NCI-H82 treated with DMSO at 0.1 percent for 48 hours (cell line): ENCODE data around the gene CFAP97D1.

Source experiments
- DNase-seq: peaks from one replicate; lab custom pipeline; 2025; ENCODE audit not compliant: unreplicated experiment; lab: John Stamatoyannopoulos, UW

Gene CFAP97D1

DNA sequence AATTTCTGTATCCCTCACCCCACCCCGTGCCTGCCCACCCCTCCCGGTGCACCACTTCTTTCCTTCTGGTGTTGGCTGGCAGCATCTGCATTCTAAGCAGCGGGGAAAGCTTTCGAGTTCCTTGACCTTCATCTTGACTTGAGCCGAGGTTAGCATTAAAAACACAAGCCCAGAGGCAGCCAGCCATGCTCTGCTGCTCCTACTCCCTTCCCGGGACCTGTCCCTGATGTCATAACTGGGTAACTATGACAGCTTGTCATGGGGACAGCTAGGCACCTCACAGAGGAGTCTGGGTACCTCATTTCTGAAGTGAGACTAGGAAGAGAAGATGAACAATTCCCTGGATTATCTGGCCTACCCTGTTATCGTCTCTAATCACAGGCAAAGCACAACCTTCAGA is at the start of gene CFAP97D1:
CFAP97D1 (plus strand) TSS at position 301 of the 400 bp plus-strand sequence; CDS start at position 329, 28 bp downstream.
- DNase-seq, result no peak

DNA sequence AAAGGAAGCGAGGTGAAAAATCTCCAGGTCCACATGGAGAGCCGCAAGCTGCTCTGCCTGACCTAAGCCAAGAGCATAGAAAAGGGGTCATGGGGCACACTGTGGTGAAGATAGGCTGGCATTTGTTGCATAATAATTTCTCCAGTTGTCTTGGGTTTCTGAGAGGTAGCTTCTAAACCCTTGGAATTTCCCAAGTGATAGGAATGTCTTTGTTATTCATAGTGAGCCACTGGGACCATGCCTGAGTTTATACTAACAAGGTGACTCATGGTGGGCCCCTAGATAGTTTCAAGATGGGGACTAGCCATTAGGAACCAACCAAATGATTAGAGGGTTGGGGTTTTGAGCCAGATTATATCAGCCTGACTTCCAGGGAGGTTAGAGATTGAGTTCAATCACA is 47.3 kb upstream of the CFAP97D1 start:
- DNase-seq, result no peak

DNA sequence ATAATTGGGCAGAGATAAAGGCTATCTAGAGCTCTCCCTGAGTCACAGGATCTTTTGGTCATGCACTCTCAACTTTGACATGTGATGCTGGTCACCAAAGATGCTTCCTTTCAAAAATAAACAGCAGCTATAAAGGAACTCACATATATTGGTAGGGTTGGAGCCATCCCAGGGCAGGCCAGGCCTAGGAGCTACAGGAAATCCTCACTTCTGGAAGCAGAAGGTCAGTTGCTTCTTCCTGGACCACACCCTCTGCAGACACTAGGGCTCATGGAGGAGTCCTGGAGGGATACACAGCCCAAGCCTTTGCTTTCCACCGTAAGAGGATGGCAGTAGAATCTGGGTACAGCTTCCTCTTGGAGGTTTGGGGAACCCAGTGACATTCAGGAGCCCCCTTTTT is 46.3 kb upstream of the CFAP97D1 start:
- DNase-seq, result no peak

DNA sequence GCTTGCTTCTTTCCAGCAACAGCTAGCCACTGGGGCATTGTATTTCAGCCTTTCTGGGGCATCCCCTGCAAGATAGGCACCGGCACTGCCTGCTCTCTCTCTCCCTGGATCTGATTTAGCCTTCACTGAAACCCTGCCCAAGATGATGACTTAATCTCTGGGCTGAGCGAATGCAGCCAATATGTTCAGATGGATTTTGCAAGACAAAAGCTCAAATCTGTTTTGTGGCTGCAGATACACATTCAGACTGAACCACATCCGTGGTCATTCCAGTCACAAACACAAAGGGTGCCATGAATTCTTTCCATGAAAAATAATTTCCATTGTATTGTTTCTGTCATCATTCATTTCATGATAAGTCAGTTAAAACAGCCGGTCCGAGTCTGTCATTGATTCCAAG is 45.9 kb upstream of the CFAP97D1 start:
- no peak for DNase-seq

DNA sequence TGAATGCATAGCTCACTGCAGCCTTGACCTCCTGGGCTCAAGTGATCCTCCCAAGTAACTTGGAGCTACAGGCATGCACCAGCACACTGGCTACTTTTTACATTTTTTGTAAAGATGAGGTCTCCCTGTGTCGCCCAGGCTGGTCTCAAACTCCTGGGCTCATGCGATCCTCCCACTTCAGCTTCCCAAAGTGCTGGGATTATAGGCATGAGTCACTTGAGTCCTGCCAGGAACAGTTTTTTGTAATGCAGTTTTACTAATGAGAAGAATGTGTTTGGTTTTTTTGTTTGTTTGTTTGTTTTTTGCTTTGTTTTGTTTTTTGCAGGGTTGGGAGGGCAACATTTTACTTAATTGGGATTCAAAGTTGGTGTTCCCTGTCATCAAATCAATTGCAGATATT is 43.8 kb upstream of the CFAP97D1 start:
- no peak for DNase-seq

DNA sequence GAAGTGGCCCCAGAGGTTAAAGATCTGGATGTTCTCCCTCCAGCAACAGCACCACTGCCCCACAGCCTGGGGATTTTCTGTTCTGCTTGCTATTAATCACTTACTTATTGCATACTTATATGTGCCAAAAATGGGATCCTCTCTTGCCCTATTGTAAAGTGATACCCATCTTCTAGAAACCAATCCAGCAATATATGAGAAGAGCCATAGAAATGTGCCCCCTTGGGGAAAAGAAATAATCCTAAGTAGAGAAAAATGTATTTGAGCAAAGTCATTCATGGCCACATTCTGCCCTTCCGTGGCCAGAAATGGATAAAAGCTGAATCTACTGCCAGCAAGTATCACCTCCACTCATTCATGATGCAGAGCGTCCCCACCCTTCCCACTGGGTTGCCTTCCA is 42.5 kb upstream of the CFAP97D1 start:
- DNase-seq, result no peak

DNA sequence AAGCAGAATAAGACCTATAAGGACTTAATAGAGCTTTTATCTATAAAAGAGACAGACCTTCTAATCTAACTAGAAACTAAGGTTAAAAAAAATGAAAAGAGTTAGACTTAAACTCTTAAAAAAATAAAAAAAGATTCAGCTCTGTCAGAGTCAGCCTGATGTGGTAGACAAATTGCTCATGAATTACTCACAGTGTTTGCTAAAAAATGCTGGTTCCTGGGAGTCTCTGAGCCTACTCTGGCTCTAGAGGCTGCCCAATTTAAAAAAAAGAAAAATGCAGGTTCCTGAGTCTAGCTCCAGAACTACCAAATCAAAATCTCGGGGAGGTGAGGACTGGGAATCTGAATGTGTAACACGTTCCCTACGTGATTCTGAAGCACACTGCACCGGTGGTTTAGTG is 39.7 kb upstream of the CFAP97D1 start:
- no peak for DNase-seq

DNA sequence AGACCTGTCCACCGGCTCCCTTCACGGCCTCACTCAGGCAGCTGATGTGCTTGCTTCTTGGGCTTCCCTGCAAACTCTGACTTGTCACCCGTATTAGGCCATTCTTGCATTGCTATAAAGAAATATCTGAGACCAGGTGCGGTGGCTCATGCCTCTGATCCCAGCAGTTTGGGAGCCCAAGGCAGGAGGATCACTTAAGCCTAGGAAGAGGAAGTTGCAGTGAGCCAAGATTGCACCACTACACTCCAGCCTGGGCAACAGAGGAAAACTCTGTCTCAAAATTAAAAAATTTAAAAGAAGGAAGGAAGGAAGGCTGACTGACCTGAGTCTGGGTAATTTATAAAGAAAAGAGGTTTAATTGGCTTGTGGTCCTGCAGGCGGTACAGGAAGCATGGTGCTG is 38.6 kb upstream of the CFAP97D1 start:
- DNase-seq, result no peak

DNA sequence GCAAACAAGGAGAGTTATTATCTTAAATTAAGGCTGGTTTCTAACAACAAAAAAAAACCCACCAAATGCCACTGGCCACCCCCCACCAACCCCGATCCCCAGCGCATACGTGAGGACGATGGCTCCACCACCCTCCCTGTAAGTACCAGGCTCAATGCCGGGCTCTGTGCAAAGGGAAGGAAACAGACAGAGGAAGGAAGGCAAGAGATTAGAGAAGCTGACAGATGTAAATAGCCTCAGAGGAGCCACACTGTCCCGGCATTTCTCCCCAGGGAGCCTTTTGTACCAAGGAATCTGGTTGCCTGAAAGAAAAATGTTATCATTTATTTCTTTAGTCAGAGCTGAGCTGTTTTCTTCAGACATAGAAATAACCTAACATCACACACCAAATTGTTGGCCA is 34.7 kb upstream of the CFAP97D1 start:
- peak; percentile 71 for DNase-seq

DNA sequence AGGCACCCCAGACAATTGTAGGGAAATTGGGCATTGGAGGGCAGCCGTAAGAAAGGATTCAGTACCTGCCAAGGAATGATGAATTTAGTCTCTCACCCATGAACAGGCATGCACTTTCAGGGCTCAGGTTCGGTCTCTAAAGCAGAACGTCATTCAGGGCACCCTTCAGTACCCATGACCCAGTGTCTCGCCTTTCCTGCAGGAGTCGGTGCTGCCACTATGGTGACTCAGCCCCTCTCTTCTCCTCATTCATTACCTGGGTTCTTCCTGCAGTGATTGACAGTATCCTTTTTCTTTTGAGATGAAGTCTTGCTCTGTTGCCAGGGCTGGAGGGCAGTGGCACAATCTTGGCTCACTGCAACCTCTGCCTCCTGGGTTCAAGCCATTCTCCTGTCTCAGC is 30.1 kb upstream of the CFAP97D1 start:
- DNase-seq, result no peak

DNA sequence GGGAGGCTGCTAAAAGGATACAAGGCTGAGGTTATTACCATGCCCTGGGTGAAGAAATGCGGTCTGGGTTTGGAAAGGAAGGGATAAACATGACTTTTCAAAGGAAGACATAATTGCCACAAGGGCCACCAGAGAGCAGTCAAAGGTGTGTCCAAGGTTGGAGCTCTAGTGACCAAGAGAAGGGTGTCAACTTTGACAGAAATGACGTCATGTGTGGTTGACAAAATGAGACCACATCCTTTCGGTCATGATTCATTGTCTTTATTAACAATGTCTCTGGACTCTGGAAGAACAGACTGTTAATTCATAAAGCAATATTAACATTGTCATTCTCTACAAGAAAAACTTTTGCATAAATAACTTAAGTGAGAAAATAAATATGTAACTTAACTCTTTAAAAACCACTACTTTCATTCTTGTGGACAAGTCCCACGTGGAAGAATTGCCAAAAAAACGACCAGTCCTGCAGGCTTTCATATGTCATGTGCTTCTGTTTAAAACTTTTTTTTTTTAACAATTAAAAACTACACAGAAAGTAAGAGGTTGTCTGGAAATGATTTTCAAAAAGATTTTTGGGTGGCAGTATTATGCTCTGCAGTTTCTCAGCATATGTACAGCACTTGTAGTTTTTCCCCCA is 26.6 kb upstream of the CFAP97D1 start:
- DNase-seq, result no peak

DNA sequence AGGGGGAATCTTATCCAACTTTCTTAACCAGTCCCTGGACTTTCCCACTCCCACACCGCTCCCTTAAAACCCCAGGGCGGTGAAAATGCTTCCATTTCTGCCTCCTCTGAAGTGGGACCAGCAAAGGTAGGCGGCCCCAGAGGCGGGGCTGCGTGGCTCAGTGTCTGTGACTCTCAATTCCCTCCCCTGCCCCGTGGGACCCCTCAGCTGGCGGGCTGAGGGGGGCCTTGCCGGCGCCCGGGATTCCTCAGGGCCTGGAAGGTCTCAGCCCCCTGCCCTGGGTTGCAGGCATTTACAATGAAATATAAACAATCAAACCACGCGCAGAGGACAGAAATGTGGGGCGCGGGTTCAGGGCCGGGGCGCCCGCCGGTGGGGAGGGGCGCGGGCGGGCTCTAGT is 25.3 kb upstream of the CFAP97D1 start:
- no peak for DNase-seq

DNA sequence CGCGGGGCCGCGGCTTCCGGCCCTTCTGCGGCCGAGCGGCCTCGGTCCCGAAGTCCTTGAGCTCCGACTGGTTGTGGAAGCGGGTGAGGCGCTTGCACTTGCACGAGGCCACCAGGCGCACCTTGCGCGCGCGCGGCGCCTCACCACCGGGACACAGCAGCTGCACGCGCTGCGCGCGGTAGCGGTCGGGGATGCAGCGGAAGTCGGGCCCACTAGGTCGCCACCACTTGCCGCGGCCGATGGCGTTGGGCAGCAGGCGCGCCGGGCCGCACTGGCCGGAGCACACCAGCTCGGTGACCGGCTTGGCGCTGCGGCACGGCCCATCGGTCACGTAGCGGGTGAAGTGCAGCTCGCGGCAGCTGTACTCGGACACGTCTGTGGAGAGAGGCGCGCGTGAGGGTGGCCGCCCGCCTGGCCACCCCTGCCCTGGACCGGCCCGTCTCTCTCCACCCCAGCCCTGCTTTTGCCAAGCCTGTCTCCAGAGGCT is 24.8 kb upstream of the CFAP97D1 start:
- no peak for DNase-seq

DNA sequence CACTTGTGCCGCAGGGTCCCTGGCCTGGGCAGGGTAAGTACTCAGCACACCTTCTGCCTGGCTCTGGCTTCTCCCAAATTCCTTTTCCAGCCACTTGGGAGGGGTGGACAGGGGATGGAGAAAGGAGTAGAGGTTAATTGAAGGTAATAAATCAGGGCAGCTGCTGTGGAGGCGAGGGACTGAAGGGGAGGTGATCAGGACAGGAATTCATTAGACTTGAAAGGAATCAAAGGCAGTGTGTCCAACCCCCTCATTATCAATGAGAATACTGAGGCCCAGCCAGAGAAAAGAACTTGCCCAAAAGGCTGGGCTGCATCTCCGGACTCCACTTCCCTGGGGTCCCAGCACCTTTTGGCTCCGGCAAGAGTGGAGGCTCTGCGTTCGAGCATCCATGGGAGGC is 24.0 kb upstream of the CFAP97D1 start:
- DNase-seq, result no peak

DNA sequence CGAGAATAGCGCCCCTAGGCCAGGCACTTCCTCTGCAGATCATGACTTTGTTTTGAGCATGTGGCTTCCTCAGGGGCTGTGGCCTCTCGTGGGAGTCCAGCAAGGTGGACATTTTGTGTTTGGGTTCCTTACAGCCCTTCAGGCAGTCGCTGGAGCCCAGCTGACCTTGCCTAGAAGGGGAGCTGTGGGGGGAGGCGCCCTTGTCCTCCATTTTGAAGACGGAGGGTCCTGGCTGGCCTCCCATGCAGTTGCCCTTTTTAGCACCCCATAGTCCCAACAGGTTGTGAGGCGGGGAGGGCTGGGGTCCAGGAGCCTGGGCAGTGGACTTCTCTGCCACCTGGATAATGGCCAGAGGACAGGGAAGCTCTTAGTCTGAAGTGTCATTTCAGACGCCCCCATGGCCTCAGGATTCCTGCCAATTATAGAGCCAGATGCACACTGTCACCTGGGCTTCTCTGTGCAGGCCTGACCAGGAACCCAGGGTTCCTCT is 23.0 kb upstream of the CFAP97D1 start:
- DNase-seq, result no peak

DNA sequence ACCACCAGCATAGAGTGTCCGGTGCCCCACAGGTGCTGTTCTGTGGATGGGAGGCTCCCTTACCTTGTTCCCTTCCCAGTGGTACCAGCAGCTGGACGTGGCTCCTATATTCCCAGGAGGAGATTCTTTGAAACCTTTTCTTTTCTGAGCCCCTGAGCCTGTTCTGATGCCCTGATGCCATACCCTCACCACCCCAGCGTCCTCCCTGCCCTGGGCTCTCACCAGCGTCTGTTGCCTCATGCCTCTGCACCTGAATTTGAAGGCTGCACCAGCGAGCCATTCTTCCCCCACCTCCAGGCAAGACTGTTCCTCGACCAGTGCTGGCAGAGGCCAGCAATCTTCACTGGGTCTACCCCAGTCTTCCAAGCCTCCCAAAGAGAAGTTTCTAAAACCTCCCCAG is 22.1 kb upstream of the CFAP97D1 start:
- DNase-seq, result no peak

DNA sequence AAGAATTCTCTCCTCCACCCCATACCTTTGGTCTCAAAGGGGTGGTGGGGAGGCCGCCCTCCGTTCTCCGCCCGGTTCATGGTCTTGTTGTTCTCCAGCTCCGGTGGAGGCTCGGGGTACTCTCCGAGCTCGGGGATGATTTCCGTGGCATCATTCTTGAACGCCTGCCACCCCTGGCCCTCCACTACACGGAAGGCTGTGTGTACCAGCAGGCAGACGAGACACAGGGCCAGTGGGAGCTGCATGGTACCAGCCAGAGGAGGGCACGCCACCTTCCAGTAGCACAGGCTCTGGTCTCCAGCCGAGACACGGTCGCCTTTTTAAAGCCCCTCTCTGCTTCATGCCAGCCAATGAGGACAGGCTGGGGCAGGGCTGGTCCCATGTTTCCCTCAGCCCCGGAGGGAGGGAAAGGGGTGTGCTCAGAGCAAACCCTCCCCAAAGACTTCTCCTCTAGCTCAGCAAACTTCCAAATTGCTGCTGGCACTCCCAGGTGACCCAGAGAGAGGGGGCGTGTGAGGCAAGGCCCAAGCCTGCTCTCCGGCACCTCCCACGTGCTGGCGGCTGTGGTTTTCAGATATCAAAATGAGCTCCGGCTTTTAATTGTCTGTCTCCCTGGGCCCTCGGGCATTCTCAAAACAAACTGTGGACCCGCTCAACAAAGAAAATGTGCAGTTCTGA is 21.6 kb upstream of the CFAP97D1 start, which contains the start of gene SOST:
SOST (minus strand) TSS at position 295 of the 678 bp plus-strand sequence; CDS start at position 245, 50 bp downstream.
- no peak for DNase-seq

DNA sequence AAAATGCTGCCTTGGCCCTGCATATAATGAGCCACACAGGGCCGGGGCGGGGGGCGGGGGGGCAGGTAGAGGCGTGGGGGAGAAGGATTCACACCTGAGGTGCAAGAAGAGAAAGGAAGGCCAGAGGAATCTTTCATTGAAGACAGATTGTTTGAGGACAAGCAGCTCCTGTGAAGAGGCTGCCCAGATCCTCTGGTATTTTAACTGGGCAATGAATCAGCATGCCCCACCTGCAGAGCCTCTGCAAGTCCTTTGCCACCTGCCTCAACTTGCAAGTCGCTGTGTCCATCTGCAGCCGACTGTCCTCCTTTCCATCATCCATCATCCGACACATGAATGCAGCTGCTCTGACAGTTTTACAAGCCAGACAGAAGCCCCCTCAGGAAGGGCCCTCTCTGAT is 20.4 kb upstream of the CFAP97D1 start:
- no peak for DNase-seq

DNA sequence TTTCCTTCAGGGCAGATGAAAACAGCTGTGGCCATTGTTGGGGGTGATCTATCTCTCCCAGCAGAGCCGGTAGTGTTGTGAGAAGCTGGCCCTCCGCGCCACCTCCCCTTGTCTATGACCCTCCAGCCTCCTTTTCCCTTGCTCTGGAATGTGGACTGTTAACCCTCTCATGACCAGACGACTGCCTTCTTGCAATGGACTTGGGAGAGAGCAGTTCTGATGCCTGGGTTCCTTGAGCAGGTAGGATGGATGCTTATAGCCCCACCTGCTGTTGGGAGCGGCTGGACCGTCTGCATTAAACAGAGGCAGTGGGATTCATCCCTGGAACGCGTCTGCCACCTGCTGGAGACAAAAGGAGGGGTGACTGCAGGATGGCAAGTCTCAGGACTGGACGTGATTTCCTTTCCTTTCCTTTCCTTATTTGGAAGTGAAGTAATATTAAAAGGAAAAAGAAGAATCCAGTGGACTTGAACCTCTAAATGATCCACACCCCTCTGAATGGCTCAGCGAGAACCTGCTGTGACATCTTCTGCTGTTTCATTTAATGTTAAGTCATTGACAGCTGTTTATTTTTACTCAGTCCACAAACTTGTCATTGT is 19.9 kb upstream of the CFAP97D1 start:
- peak; percentile 78 for DNase-seq

DNA sequence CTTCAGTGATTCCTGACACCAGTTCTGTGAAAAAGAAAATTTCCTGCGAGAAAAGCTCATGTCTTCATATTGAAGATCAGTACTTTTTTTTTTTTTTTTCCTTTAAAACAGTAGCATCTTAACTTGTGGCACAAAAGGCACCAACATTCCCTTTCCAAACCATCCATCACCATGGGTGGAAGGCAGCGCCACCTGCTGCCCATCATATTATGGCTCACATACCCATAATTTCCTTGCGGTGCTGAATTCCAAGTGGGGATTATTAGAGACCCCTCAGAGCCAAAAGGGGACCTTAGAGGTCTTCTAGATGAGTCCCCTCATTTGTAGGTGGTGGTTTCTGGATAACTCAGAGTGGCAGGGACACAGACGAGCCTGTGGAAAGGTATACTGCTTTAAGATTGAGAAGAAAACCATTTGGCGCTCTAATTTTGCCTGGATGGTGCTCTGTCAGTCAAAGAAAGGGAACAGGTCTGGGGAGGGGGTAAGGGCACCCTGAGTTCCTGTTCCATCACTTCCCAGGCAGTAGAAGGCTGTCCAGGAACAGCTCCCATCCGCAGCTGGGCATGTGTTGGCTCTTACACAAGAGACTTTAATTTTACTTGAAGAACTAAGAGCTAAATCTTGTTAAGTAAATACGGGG is 13.7 kb upstream of the CFAP97D1 start:
- peak; percentile 13 for DNase-seq

DNA sequence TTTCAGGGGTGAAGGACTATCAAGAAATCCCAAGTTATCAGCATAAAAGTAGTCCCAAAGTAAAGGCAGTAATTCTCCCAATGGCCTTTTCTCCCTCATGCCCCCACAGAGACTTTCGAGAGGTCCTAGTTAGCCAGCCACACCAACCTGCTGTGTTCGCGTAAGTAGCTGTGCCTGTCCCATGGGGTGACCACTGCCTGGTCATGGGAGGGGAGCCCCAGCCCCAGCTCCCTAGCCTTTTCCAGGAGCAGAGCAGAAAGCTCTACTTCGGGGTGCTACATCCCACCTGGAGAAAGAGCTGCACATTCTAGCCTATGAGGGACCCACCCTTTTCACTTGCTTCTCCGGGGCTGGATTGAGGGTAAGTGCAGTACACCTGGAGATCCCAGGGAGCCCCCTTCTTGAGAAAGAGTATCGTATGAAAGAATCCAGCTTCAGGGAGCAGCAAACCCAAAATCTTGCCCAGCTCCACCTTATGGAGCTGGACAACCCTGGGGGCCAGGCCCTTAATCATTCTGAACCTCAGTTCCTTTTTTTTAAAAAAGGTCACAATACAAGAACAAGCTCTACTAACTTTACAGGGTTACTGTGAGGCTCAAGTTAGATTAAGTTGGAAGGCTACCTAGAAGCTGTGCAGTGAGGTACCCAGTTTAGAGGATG is 13.1 kb upstream of the CFAP97D1 start:
- DNase-seq, result no peak
